ENCODE measurements around the gene GIPR. TPM values are rescaled to one million over a fixed set of nuclear protein-coding genes. Genes with fewer than 3 reads are reported as not detected.
"Not testable (repeated sequence)": the region's sequence is repeated elsewhere in the genome, so short reads cannot be mapped to it uniquely, and the experiment has no call there.

GIPR gene
- total and polyA plus RNA-seq, 2 donors = 0.14 to 1.6 TPM

GRCh38 chr19:45677351-45678230, 9.6 kb downstream of the GIPR start:
- Histone ChIP-seq H3K27ac (ENCODE audit: low read depth in 1 of 2, low read length in 1 of 2) (no peak overlapping the region), H3K4me1 (ENCODE audit: control insufficient read depth in 2 of 2, insufficient read depth in 2 of 2, low read length in 2 of 2) (peaks cover 8 to 24% of the 10 kb centered on the region in 2 donors), H3K27me3 (ENCODE audit: control insufficient read depth in 2 of 2, insufficient read depth in 1 of 2, low read length in 1 of 2) (peaks cover 40 to 87% of the 10 kb centered on the region in 2 donors), H3K9me3 (ENCODE audit: control insufficient read depth in 2 of 2, insufficient read depth in 1 of 2, low read length in 1 of 2) (peaks cover 0 to 9% of the 10 kb centered on the region in 2 donors), H3K36me3 (ENCODE audit: control insufficient read depth in 2 of 2, insufficient read depth in 2 of 2, low read length in 1 of 2) (no peaks in the 10 kb centered on the region), H3K4me3 (ENCODE audit: low read length in 2 of 2) (peak overlapping the region in 1 of 2 donors; percentile 38)
- peak in 3 of 9 donors; percentile 48 to 69 (median 53) for DNase-seq (ENCODE audit: low read depth in 6 of 9, low spot score in 9 of 9)
- WGBS = 4% methylated on average over 49 of the region's 49 CpGs

DNA sequence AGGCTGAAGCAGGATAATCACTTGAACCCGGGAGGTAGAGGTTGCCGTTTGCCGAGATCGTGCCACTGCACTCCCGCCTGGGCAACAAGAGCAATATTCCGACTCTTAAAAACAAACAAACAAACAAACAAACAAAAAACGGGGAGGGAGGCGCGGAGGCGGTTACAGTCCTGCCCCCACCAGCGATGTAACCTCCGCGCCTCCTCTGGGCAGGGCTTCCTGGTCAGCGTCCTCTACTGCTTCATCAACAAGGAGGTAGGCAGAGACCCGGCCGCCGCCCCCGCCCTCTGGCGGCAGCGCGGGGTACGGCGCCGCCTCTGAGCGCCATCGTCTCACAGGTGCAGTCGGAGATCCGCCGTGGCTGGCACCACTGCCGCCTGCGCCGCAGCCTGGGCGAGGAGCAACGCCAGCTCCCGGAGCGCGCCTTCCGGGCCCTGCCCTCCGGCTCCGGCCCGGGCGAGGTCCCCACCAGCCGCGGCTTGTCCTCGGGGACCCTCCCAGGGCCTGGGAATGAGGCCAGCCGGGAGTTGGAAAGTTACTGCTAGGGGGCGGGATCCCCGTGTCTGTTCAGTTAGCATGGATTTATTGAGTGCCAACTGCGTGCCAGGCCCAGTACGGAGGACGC, 13.5 kb downstream of the GIPR start:
- peaks cover 22 to 27% of the 10 kb centered on the region in 2 donors for H3K36me3 ChIP-seq (ENCODE audit: control insufficient read depth in 2 of 2, insufficient read depth in 2 of 2, low read length in 1 of 2)
- H3K9me3 ChIP-seq (ENCODE audit: control insufficient read depth in 2 of 2, insufficient read depth in 1 of 2, low read length in 1 of 2) = peaks cover 0 to 7% of the 10 kb centered on the region in 2 donors
- H3K4me3 ChIP-seq (ENCODE audit: low read length in 2 of 2) = peak overlapping the region; percentile 16 to 34
- H3K27ac ChIP-seq (ENCODE audit: low read depth in 1 of 2, low read length in 1 of 2) = no peak overlapping the region
- DNase-seq (ENCODE audit: low read depth in 6 of 9, low spot score in 9 of 9) = peak; percentile 43 to 91 (median 76)
- peaks cover 8 to 24% of the 10 kb centered on the region in 2 donors for H3K4me1 ChIP-seq (ENCODE audit: control insufficient read depth in 2 of 2, insufficient read depth in 2 of 2, low read length in 2 of 2)
- WGBS = 4% methylated on average over 51 of the region's 51 CpGs
- H3K27me3 ChIP-seq (ENCODE audit: control insufficient read depth in 2 of 2, insufficient read depth in 1 of 2, low read length in 1 of 2) = peaks cover 26 to 50% of the 10 kb centered on the region in 2 donors

DNA sequence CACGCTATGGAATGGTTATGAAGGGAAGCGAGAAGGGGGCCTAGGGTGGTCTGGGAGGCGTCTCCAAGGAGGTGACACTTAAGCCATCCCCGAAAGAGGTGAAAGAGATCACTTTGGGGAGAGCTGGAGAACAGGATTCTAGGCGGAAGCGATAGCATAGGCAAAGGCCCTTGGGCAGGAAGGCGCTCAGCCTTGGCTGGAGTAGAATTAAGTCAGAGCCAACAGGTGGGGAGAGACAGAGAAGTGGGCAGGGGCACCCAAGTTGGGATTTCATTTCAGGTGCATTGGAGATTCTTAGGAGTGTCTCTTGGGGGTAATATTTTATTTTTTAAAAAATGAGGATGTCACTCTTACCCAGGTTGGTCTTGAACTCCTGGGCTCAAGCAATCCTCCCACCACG, 14.1 kb downstream of the GIPR start:
- Histone ChIP-seq H3K4me3 (ENCODE audit: low read length in 2 of 2) (no peak overlapping the region), H3K27me3 (ENCODE audit: control insufficient read depth in 2 of 2, insufficient read depth in 1 of 2, low read length in 1 of 2) (peaks cover 20 to 44% of the 10 kb centered on the region in 2 donors), H3K27ac (ENCODE audit: low read depth in 1 of 2, low read length in 1 of 2) (no peak overlapping the region), H3K9me3 (ENCODE audit: control insufficient read depth in 2 of 2, insufficient read depth in 1 of 2, low read length in 1 of 2) (peaks cover 0 to 7% of the 10 kb centered on the region in 2 donors), H3K36me3 (ENCODE audit: control insufficient read depth in 2 of 2, insufficient read depth in 2 of 2, low read length in 1 of 2) (peaks cover 26 to 31% of the 10 kb centered on the region in 2 donors), H3K4me1 (ENCODE audit: control insufficient read depth in 2 of 2, insufficient read depth in 2 of 2, low read length in 2 of 2) (peaks cover 8 to 19% of the 10 kb centered on the region in 2 donors)
- WGBS = 90% methylated on average over 8 of the region's 8 CpGs
- DNase-seq (ENCODE audit: low read depth in 6 of 9, low spot score in 9 of 9) = no peak

DNA sequence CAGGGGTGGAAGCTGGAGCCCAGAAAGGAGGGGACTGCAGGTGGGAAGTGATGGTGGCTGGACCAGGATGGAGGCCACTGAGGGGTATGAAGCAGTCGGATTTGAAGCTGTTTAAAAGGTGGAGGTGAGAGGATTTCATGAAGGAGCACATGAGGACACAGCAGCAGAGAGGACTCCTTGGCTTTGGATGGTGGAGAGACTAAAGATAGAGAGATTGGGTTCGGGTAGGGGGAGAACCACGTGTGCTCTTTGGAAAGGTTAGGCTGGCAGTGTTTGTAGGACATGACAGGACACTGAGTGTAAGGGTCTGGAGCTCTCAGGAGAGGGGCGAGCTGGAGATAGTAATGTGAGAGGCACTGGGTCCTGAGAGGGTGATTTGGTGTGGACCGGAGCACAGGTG, 14.9 kb downstream of the GIPR start:
- H3K27ac ChIP-seq (ENCODE audit: low read depth in 1 of 2, low read length in 1 of 2) = no peak overlapping the region
- peaks cover 34 to 39% of the 10 kb centered on the region in 2 donors for H3K36me3 ChIP-seq (ENCODE audit: control insufficient read depth in 2 of 2, insufficient read depth in 2 of 2, low read length in 1 of 2)

DNA sequence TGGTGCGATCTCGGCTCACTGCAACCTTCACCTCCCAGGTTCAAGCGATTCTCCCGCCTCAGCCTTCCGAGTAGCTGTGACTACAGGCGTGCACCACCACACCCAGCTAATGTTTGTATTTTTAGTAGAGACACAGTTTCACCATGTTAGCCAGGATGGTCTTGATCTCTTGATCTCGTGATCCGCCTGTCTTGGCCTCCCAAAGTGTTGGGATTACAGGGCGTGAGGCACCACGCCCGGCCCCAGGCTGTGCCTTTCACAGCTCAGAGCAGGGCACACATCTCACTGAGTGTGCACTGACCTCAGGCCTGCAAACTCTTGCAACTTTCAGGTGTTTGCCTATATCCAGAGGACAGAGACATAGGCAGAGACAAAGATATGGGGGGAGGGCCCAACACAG, 17.0 kb downstream of the GIPR start:
- peaks cover 45% of the 10 kb centered on the region in 2 donors for H3K36me3 ChIP-seq (ENCODE audit: control insufficient read depth in 2 of 2, insufficient read depth in 2 of 2, low read length in 1 of 2)

More for the DNA sequence above, 14.9 kb downstream of the GIPR start:
- 96% methylated on average over 5 of the region's 5 CpGs for WGBS
- peaks cover 12 to 36% of the 10 kb centered on the region in 2 donors for H3K27me3 ChIP-seq (ENCODE audit: control insufficient read depth in 2 of 2, insufficient read depth in 1 of 2, low read length in 1 of 2)
- H3K4me1 ChIP-seq (ENCODE audit: control insufficient read depth in 2 of 2, insufficient read depth in 2 of 2, low read length in 2 of 2) = peaks cover 5 to 11% of the 10 kb centered on the region in 2 donors
- peaks cover 0 to under 1% of the 10 kb centered on the region in 2 donors for H3K9me3 ChIP-seq (ENCODE audit: control insufficient read depth in 2 of 2, insufficient read depth in 1 of 2, low read length in 1 of 2)
- no peak overlapping the region for H3K4me3 ChIP-seq (ENCODE audit: low read length in 2 of 2)
- no peak for DNase-seq (ENCODE audit: low read depth in 6 of 9, low spot score in 9 of 9)

DNA sequence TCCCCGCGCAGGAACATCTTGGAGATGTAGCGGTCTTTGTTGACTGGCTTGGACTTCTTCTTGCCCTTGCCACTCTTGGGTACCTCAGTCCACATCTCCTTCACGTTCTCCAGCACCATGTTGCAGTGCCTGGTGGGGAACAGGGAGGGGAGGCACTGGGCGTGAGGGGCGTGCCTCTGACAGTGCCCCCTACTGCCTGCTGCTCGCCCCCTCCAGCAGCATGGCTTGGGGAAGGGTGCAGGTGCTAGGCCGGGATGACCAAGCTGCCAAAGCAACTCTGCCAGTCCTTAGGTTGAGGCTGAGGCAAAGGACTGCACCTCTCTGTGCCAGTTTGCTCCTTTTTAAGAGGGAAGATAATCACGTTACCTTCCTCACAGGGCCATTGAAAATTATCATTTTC, 19.6 kb downstream of the GIPR start:
- no peaks in the 10 kb centered on the region for H3K27me3 ChIP-seq (ENCODE audit: control insufficient read depth in 2 of 2, insufficient read depth in 1 of 2, low read length in 1 of 2)
- no peak for DNase-seq (ENCODE audit: low read depth in 6 of 9, low spot score in 9 of 9)
- H3K27ac ChIP-seq (ENCODE audit: low read depth in 1 of 2, low read length in 1 of 2) = no peak overlapping the region
- H3K4me3 ChIP-seq (ENCODE audit: low read length in 2 of 2) = no peak overlapping the region
- peaks cover 45% of the 10 kb centered on the region in 2 donors for H3K36me3 ChIP-seq (ENCODE audit: control insufficient read depth in 2 of 2, insufficient read depth in 2 of 2, low read length in 1 of 2)
- H3K4me1 ChIP-seq (ENCODE audit: control insufficient read depth in 2 of 2, insufficient read depth in 2 of 2, low read length in 2 of 2) = peaks cover 6 to 9% of the 10 kb centered on the region in 2 donors
- 97% methylated on average over 9 of the region's 9 CpGs for WGBS
- no peaks in the 10 kb centered on the region for H3K9me3 ChIP-seq (ENCODE audit: control insufficient read depth in 2 of 2, insufficient read depth in 1 of 2, low read length in 1 of 2)

More for the DNA sequence above, 17.0 kb downstream of the GIPR start:
- not testable (repeated sequence) for H3K4me1 ChIP-seq (ENCODE audit: control insufficient read depth in 2 of 2, insufficient read depth in 2 of 2, low read length in 2 of 2); H3K9me3 ChIP-seq (ENCODE audit: control insufficient read depth in 2 of 2, insufficient read depth in 1 of 2, low read length in 1 of 2); H3K27ac ChIP-seq (ENCODE audit: low read depth in 1 of 2, low read length in 1 of 2); H3K4me3 ChIP-seq (ENCODE audit: low read length in 2 of 2); DNase-seq (ENCODE audit: low read depth in 6 of 9, low spot score in 9 of 9)
- peaks cover 0 to 14% of the 10 kb centered on the region in 2 donors for H3K27me3 ChIP-seq (ENCODE audit: control insufficient read depth in 2 of 2, insufficient read depth in 1 of 2, low read length in 1 of 2)
- 89% methylated on average over 11 of the region's 11 CpGs for WGBS

DNA sequence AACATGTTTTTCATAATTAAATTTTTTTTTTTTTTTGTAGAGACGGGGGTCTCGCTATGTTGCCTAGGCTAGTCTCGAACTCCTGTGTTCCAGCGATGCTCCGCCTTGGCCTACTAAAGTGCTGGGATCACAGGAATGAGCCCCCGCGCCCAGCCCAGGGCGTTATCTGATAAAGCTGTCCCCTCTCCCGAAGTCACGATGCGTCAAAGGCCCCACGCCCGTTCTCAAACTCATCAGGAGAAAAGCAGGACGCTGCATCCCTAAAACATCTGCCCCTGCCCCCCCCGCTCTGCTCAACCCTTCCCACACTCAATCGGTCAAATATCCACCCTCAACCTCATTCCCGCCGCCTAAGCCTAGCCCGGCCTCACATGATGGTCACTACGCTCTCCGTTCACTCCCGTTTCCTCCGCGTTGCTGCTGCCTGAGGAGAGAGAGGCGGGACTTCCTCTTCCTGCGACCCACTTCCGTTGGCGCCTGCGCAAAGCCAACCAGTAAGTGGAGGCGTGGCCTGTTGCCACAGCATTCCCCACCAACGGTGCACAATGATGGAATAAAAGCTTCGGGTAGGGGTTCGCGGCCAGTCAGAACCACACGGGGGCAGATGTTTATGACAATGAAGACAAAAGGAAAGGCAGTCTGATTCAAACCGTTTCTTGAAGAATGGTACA, 23.6 kb downstream of the GIPR start, which contains the start of gene SNRPD2:
SNRPD2 (minus strand) TSS at position 438 of the 671 bp plus-strand sequence; CDS start at position 373, 65 bp downstream.
- Histone ChIP-seq H3K36me3 (ENCODE audit: control insufficient read depth in 2 of 2, insufficient read depth in 2 of 2, low read length in 1 of 2) (peaks cover 28 to 30% of the 10 kb centered on the region in 2 donors), H3K9me3 (ENCODE audit: control insufficient read depth in 2 of 2, insufficient read depth in 1 of 2, low read length in 1 of 2) (no peaks in the 10 kb centered on the region), H3K4me3 (ENCODE audit: low read length in 2 of 2) (peak within 1 kb of the TSS; percentile 69 to 94), H3K4me1 (ENCODE audit: control insufficient read depth in 2 of 2, insufficient read depth in 2 of 2, low read length in 2 of 2) (peaks cover 10 to 14% of the 10 kb centered on the region in 2 donors), H3K27ac (ENCODE audit: low read depth in 1 of 2, low read length in 1 of 2) (peak within 1 kb of the TSS; percentile 77 to 95), H3K27me3 (ENCODE audit: control insufficient read depth in 2 of 2, insufficient read depth in 1 of 2, low read length in 1 of 2) (no peaks in the 10 kb centered on the region)
- WGBS = under 1% methylated on average over 36 of the region's 36 CpGs
- peak in 8 of 9 donors; percentile 88 to 96 (median 92) for DNase-seq (ENCODE audit: low read depth in 6 of 9, low spot score in 9 of 9)

DNA sequence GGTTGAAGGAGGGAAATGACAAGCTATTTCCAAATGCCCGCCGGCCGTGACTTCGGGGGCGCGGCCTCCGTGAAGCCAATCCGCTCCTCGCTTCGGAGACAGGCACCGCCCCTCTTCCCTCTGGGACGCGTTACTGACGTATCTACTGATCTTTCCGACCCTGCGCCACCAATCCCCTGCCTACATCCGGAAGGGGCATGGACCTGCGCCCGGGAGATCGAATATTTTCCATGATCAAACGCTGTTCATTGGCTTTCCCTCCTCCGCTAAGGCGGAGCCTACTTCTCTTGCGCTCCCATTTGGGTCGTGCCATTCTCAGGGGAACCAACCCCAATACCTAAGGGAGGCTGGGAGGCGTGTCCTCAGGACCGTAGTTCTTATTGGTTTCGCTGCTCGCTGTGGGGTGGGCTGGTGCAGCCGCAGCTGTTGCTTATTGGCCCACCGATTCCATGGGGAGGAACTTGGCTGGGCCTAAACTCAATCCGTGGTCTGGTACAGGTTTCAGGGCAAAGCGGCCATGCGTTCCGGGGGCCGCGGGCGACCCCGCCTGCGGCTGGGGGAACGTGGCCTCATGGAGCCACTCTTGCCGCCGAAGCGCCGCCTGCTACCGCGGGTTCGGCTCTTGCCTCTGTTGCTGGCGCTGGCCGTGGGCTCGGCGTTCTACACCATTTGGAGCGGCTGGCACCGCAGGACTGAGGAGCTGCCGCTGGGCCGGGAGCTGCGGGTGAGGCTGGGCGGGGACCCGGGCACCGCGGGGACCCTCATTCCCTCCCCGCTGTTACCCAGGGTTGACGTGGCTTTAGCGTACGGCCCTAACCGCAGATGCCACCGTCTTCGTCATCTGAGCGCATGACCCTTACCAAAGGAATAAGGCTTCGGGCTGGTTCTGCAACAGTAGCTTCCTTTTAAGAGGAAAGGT, 24.4 kb downstream of the GIPR start, which contains the start of gene QPCTL:
QPCTL (plus strand) TSS at position 480 of the 919 bp plus-strand sequence; CDS start at position 518, 38 bp downstream.
- WGBS = under 1% methylated on average over 70 of the region's 70 CpGs

More for the DNA sequence above, 24.4 kb downstream of the GIPR start, which contains the start of gene QPCTL:
- Histone ChIP-seq H3K4me3 (ENCODE audit: low read length in 2 of 2) (peak within 1 kb of the TSS; percentile 69 to 94), H3K36me3 (ENCODE audit: control insufficient read depth in 2 of 2, insufficient read depth in 2 of 2, low read length in 1 of 2) (peaks cover 21 to 24% of the 10 kb centered on the region in 2 donors), H3K4me1 (ENCODE audit: control insufficient read depth in 2 of 2, insufficient read depth in 2 of 2, low read length in 2 of 2) (peaks cover 10 to 14% of the 10 kb centered on the region in 2 donors), H3K27ac (ENCODE audit: low read depth in 1 of 2, low read length in 1 of 2) (peak within 1 kb of the TSS; percentile 77 to 95), H3K9me3 (ENCODE audit: control insufficient read depth in 2 of 2, insufficient read depth in 1 of 2, low read length in 1 of 2) (no peaks in the 10 kb centered on the region), H3K27me3 (ENCODE audit: control insufficient read depth in 2 of 2, insufficient read depth in 1 of 2, low read length in 1 of 2) (no peaks in the 10 kb centered on the region)
- peak; percentile 94 to 99 (median 97) for DNase-seq (ENCODE audit: low read depth in 6 of 9, low spot score in 9 of 9)

Data from thymus (tissue), 11 donors.